Measurements from ENCODE around the gene FHIT. TPM values are rescaled to one million over a fixed set of nuclear protein-coding genes. Genes with fewer than 3 reads are reported as not detected.

Gene FHIT
- total and polyA plus RNA-seq, 2 of the 4 experiments (the other 2 are of a cell fraction) = 0.07 TPM; not detected in 1

- no TSS peak for BruUV-seq (replicated peaks)
- no CpG with 5 or more reads among the region's 3 CpGs for WGBS, 2 experiments (ENCODE audit: extremely low coverage in 2 of 2, insufficient read length in 1 of 2)
- POLR2A ChIA-PET (ENCODE audit: unreplicated experiment) = no interaction called here
These were observed 1383.9 kb downstream of the FHIT start for GRCh38 chr3:59867185-59868002.

More at GRCh38 chr3:59867185-59868002, 1383.9 kb downstream of the FHIT start:
- Histone ChIP-seq H3K27me3 (ENCODE audit: control insufficient read depth, insufficient read depth, low read length) (peaks cover 5% of the 10 kb centered on the region), H3K9me1 (ENCODE audit: insufficient read depth, low read length) (no peaks in the 10 kb centered on the region), H3K56ac (ENCODE audit: extremely low read depth, insufficient read depth, low read length) (no peak overlapping the region), H3K4me2 (ENCODE audit: low read depth, low read length) (no peak overlapping the region), H3K36me3 (ENCODE audit: control insufficient read depth, insufficient read depth, low read length) (no peaks in the 10 kb centered on the region), H4K5ac (ENCODE audit: low read depth, low read length) (no peak overlapping the region), H2BK5ac (ENCODE audit: low read depth, low read length, poor library complexity, severe bottlenecking) (no peak overlapping the region), H3K4me3 (ENCODE audit: insufficient read depth, low read depth, low read length) (no peak overlapping the region), H3K23ac (ENCODE audit: low read depth, low read length) (no peak overlapping the region), H2BK15ac (ENCODE audit: low read depth, low read length) (no peak overlapping the region), H4K91ac (ENCODE audit: insufficient read depth, low read depth, low read length) (no peak overlapping the region), H3K79me1 (ENCODE audit: low read depth in 1 of 2, low read length in 2 of 2) (no peaks in the 10 kb centered on the region), H2AK5ac (ENCODE audit: low read depth, low read length) (no peak overlapping the region), H4K8ac (ENCODE audit: low read depth in 2 of 2, low read length in 2 of 2) (no peak overlapping the region), H3K4me1 (ENCODE audit: control insufficient read depth, insufficient read depth, low read length) (peaks cover 2% of the 10 kb centered on the region; the same call in 1 of the 2 replicates), H3K9me3 (ENCODE audit: control insufficient read depth, insufficient read depth, low read length) (no peaks in the 10 kb centered on the region), H2AK9ac (replicated peaks; ENCODE audit: low read depth, low read length, poor library complexity) (no peak overlapping the region), H3K4ac (ENCODE audit: low read depth, low read length) (no peak overlapping the region), H3K9ac (ENCODE audit: low read depth, low read length) (no peak overlapping the region), H2AFZ (replicated peaks; ENCODE audit: low read length, poor library complexity) (no peak overlapping the region), H2BK20ac (ENCODE audit: low read depth, low read length) (no peak overlapping the region), H2BK120ac (ENCODE audit: low read depth, low read length) (no peak overlapping the region), H3K18ac (ENCODE audit: low read depth, low read length) (no peak overlapping the region), H3K14ac (replicated peaks; ENCODE audit: low read depth, low read length) (no peak overlapping the region), H3K27ac (ENCODE audit: insufficient read depth, low read length) (no peak overlapping the region), H4K20me1 (ENCODE audit: insufficient read depth, low read length) (no peaks in the 10 kb centered on the region)
- TF ChIP-seq POLR2A (IDR thresholded peaks at IDR 0.05; ENCODE audit: low read depth, low read length) (no peak), MXI1 (IDR thresholded peaks at IDR 0.05; ENCODE audit: borderline replicate concordance, low read depth, low read length) (no peak), ELK1 (IDR thresholded peaks at IDR 0.05; ENCODE audit: borderline replicate concordance, low read depth, low read length) (no peak), NFE2L2 (IDR thresholded peaks at IDR 0.05; ENCODE audit: low read depth, low read length) (no peak), FOS (IDR thresholded peaks at IDR 0.05; ENCODE audit: low read depth, low read length) (no peak), RFX5 (IDR thresholded peaks at IDR 0.05; ENCODE audit: low read depth, low read length) (no peak), CHD1 (IDR thresholded peaks at IDR 0.05; ENCODE audit: low read depth, low read length) (no peak), MAZ (IDR thresholded peaks at IDR 0.05; ENCODE audit: borderline replicate concordance, low read depth, low read length) (no peak), RAD21 (IDR thresholded peaks at IDR 0.05; ENCODE audit: low read length) (no peak), SMC3 (IDR thresholded peaks at IDR 0.05; ENCODE audit: low read depth, low read length) (no peak)
- TF ChIP-seq, protein P1, sequence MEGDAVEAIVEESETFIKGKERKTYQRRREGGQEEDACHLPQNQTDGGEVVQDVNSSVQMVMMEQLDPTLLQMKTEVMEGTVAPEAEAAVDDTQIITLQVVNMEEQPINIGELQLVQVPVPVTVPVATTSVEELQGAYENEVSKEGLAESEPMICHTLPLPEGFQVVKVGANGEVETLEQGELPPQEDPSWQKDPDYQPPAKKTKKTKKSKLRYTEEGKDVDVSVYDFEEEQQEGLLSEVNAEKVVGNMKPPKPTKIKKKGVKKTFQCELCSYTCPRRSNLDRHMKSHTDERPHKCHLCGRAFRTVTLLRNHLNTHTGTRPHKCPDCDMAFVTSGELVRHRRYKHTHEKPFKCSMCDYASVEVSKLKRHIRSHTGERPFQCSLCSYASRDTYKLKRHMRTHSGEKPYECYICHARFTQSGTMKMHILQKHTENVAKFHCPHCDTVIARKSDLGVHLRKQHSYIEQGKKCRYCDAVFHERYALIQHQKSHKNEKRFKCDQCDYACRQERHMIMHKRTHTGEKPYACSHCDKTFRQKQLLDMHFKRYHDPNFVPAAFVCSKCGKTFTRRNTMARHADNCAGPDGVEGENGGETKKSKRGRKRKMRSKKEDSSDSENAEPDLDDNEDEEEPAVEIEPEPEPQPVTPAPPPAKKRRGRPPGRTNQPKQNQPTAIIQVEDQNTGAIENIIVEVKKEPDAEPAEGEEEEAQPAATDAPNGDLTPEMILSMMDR (conservative IDR thresholded peaks at IDR 0.05; ENCODE audit: low read depth, low read length) = no peak
- TF ChIP-seq, protein P2, sequence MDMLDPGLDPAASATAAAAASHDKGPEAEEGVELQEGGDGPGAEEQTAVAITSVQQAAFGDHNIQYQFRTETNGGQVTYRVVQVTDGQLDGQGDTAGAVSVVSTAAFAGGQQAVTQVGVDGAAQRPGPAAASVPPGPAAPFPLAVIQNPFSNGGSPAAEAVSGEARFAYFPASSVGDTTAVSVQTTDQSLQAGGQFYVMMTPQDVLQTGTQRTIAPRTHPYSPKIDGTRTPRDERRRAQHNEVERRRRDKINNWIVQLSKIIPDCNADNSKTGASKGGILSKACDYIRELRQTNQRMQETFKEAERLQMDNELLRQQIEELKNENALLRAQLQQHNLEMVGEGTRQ (IDR thresholded peaks at IDR 0.05; ENCODE audit: low read depth, low read length) = no peak
- dilution Hi-C loops (cut with HindIII; ENCODE audit: low sequenced_read_pairs, unreplicated experiment) (no loop called here), intact Hi-C loops (cut with micrococcal nuclease) (loop anchor here (10.0 kb wide), 1 partner anchor 567 kb away; no protein-coding TSS in a partner anchor), in situ Hi-C loops (cut with MboI; ENCODE audit: low sequenced_read_pairs) (loop anchor here (25.0 kb wide), 1 partner anchor 1055 kb away; no protein-coding TSS in a partner anchor)
- ATAC-seq (ENCODE audit: low read depth) = no peak
- CTCF ChIA-PET = no interaction called here
- no peak for DNase-seq
